Measurements from ENCODE around the gene CCNJL.

The CCNJL gene

DNA sequence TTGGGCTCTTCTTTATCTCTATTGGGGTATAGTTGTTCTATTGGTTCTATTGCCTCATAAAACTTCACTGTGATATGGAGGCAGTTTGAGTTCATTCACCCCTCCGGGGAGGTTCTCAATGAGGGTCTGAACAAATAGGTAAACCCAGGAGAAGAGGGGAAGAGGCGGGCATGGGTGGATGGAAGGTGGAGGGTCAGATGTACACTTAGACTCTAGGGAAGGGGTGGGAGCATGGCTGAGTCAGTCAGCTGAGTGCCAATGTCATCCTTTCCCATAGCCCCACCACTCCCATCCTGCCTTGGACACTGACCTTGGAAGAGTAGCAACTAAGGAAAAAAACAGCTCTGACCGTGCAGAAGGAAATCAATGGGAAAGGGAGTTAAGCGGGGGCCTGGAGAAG, 93.0 kb downstream of the CCNJL start:
- DNase-seq, result no peak

DNA sequence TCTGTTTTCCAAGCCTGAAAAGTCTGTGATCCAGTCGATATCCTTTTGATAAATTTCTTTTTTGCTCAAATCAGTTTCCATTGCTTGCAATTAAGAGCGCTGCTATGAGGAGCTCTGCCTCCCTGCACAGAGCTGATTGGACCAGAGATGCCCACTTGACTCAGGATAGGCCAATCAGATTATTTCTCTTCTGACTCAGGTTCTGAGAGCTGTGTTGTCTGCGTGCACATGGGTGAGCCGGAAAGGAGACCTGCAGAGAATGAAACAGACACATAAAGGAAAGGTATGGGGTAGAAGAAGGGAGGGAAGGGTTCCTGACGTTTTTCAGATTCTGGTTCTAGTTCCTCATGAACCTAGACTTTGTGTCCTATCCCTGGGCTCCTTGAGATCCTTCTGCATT, 98.8 kb downstream of the CCNJL start:
- no peak for DNase-seq

DNA sequence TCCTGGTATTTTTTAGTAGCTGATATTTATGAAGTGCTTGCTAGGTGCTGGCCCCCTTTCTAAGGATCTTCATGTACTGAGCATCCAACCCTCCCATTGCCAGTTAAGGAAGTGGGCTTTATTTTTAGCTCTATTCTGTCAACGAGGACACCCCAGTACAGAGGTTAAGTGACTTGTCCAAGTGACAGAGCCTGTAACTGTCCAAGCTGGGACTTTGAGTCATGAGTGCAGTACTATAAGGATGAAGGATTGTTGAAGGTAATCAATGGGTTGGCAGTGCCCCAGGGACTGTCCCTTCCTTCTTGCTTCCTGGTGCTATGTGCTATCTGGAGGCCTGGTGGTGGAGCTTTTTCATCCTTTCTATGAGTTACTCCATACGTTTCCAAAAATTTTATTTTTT, 101.0 kb downstream of the CCNJL start:
- DNase-seq, result no peak

DNA sequence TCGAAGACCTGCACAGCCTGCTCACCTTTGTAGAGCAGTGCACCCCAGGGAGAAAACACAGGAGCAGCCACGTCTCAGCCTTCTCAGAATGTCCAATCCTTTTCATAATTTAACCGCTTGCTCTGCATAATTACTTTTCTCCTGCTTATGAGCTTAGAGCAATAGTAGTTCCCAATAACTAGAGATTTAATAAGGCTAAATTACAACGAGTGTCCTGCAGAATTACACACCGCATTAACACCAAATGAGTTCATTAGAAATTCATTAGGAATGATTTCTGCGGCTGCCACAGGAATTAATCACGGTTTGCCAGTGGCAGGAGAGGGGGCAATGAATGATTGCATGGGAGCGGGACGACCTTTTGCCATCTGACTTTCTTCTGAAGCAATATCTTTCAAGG, 101.8 kb downstream of the CCNJL start:
- DNase-seq, result no peak

DNA sequence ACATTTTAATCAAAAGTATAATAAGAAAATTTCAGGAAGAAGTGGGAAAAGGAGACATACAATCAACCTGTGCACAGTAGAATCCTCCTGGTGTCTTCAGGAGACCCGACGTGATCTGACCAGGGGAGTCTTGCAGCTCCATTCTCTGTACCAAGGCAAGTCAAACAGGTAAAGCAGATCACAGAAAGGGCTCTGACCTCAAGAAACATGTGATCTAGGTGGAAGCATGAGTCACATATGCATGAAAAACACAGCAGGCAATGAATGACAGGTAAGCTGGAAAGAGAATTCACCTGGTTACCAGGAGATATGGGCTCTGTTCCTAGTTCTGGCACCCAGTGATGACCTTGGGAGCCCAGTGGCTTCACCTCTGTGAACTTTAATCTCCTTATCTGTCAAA, 102.4 kb downstream of the CCNJL start:
- DNase-seq, result no peak

DNA sequence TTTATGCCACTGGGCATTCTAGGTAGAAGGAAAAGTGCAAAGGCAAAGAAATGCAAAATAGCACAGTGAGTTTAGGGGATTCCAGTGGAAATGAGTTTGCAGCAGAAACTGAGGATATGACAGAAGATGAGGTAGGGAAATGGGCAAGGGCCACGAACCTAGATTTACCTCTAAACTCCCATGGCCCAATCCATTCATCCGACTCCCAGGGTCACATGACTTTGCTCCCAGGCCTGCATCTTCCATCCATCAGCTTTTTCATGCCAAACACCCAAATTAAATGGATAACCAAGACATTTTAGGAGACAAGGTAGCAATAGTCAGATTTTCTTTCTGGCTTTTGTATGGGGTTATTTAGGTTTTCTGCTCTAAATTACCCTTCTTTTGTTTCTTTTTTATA, 105.3 kb downstream of the CCNJL start:
- DNase-seq, result no peak
